Measurements from ENCODE around the gene AHDC1.
"Not testable (repeated sequence)": the region's sequence is repeated elsewhere in the genome, so short reads cannot be mapped to it uniquely, and the experiment has no call there.

AHDC1 gene

GRCh38 chr1:27623327-27624212 lies 19.6 kb upstream of the AHDC1 start:
- TF ChIP-seq, protein P1, sequence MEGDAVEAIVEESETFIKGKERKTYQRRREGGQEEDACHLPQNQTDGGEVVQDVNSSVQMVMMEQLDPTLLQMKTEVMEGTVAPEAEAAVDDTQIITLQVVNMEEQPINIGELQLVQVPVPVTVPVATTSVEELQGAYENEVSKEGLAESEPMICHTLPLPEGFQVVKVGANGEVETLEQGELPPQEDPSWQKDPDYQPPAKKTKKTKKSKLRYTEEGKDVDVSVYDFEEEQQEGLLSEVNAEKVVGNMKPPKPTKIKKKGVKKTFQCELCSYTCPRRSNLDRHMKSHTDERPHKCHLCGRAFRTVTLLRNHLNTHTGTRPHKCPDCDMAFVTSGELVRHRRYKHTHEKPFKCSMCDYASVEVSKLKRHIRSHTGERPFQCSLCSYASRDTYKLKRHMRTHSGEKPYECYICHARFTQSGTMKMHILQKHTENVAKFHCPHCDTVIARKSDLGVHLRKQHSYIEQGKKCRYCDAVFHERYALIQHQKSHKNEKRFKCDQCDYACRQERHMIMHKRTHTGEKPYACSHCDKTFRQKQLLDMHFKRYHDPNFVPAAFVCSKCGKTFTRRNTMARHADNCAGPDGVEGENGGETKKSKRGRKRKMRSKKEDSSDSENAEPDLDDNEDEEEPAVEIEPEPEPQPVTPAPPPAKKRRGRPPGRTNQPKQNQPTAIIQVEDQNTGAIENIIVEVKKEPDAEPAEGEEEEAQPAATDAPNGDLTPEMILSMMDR (conservative IDR thresholded peaks at IDR 0.05), result no peak
- H3K27ac ChIP-seq, result no peak overlapping the region

GRCh38 chr1:27622828-27623227 lies 18.9 kb upstream of the AHDC1 start:
- no peak overlapping the region for H3K27ac ChIP-seq
- TF ChIP-seq, protein P1 (conservative IDR thresholded peaks at IDR 0.05), result no peak

DNA sequence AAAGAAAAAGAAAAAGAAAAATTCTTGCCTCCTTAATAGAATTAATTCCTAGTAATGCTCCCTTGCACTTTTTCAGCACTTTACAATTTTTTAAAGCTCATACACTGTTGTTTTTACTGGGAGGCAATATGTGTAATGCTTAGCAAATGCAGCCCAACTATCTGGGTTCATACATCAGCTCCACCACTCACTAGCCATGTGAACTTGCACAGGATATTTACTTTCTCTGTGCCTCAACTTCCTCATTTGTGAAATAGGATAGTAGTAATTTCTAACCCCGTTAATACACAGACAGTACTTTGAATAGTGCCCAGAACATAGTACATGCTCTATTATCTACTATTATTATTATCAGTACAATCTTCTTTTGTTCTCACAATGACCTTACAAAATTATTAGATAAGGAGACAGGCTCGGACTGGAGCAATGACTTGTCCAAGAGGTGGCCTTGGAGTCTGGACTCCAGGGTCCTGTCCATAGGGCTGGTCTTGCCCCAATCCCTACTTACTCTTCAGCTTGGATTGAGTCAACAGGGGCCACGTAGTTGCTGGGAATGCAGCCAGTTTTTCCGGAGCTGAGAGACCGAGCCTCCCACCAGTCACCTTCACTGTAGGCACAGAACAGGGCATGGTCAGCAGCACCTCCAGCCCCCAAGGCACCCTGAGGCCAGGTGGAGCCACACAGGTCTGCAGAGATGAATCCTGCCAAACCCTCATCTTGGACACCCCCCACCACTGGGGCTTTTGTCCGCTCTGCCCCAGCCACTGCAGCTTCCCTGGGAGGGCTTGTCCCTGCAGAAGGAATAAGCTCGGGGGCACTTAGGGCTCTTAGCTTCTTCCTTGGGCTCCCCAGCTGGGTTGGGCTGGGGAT lies 17.3 kb upstream of the AHDC1 start:
- TF ChIP-seq, protein P1 (conservative IDR thresholded peaks at IDR 0.05), result no peak
- no peak overlapping the region for H3K27ac ChIP-seq

GRCh38 chr1:27619782-27620438 lies 16.0 kb upstream of the AHDC1 start:
- H3K27ac ChIP-seq, result not testable (repeated sequence)

- H3K27ac ChIP-seq, result no peak overlapping the region
- TF ChIP-seq, protein P1 (conservative IDR thresholded peaks at IDR 0.05), result no peak
These were observed 14.6 kb upstream of the AHDC1 start for GRCh38 chr1:27618341-27619082.

DNA sequence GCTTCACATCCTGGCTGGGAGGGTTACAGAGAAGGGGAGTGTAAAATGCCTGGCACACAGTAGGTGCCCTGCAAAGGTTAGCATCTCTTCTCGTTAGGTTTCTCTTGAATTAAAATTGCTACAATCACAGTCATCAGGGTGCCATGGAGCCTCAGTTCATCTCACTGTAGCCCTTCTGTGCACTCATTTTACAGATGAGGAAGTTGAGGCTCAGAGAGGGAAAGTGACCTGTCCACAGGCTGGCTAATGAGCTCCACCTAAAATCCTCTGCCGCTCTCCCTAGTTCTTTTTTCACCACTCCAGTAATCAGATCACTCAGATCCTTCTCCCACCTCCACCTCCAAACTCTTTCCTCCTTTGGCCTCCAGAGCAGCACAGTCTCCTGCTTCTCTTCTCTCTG lies 13.5 kb upstream of the AHDC1 start:
- no peak overlapping the region for H3K27ac ChIP-seq

GRCh38 chr1:27616441-27616840 lies 12.5 kb upstream of the AHDC1 start:
- TF ChIP-seq, protein P1 (conservative IDR thresholded peaks at IDR 0.05), result no peak
- H3K27ac ChIP-seq, result no peak overlapping the region

More for the DNA sequence above, 13.5 kb upstream of the AHDC1 start:
- TF ChIP-seq, protein P1 (conservative IDR thresholded peaks at IDR 0.05), result no peak
